Measurements from ENCODE around the gene PPP2R5C.
"Not testable (repeated sequence)": the region's sequence is repeated elsewhere in the genome, so short reads cannot be mapped to it uniquely, and the experiment has no call there.

The PPP2R5C gene

GRCh38 chr14:101727611-101728366 is 33.7 kb upstream of the PPP2R5C start:
- no peak for DNase-seq

DNA sequence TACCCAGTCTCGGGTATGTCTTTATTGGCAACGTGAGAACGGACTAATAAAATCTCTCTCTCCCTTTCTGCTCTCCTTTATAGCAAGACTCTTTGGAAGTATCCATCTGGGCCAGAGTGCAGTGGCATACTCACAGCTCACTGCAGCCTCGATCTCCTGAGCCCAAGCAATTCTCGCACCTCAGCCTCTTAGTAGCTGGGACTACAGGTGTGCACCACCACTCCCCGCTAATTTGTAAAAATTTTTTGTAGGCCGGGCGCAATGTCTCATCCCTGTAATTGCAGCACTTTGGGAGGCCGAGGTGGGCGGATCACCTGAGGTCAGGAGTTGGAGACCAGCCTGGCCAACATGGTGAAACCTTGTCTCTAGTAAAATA is 33.2 kb upstream of the PPP2R5C start:
- DNase-seq = no peak

DNA sequence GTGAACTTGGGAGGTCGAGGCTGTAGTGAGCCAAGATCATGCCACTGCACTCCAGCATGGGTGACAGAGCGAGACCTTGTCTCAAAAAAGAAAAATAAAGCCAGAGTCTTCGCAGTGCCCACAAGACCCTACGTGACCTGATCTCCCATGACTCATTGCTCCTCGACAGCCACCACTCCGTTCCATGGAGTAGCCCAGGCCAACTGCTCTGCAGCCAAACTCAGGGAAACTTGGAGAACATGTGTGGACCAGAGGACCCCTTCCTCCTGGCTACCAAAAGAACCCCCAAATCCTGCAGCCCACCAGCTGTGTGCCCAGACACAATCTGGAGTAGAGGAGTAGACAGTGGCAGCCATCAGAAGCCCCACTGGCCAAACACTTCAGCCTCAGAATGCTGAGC is 32.1 kb upstream of the PPP2R5C start:
- DNase-seq = no peak

- DNase-seq = not testable (repeated sequence)
Measured at GRCh38 chr14:101730157-101730556, 31.4 kb upstream of the PPP2R5C start.

DNA sequence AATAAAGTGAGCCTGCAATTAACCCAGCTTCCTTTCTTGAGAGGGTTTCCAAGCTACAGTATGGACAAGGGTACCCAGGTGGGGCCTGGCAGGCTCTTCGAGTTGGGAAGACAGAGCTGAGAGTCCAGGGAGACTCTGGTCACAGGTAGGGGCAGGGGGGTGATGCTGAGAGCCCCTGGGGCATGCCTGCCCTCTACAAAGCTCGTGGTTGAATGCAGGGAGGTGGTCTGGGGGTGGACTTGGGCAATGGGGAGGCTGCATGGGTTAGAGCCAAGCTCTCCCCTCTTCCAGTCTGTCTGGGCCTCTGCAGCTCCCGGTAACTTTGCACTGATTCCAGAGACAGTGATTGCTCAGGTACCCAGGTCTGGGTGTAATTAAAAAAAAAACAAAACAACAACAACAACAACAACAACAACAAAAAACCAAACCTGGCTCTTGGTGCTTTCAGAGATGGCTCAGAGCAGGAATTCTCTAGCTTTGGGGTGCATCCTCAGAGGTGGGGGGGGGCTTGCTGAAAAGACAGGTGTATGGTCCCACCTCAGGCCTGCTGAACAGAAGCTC is 30.8 kb upstream of the PPP2R5C start:
- DNase-seq = no peak

- peak; percentile 85 to 87 for DNase-seq
Measured at GRCh38 chr14:101731187-101732080, 30.1 kb upstream of the PPP2R5C start.

DNA sequence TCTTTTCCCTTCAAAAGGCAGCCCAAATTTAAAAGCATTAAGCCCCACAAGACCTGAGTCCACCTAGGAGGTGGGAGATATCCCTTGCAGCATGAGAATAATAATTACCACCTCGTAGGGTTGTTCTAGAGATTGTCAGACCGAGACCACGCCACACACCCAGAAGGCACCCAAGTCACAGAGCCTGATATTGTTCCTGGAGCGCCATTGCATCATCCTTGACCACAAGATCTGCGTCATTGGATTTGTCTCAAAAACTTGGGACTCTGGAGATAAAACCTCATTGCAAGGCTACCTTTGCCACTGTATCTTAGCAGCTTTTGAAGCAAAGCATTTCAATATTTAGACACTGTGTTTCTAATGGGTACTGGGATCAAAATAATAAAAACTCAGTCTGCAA is 29.4 kb upstream of the PPP2R5C start:
- no peak for DNase-seq

- no peak for DNase-seq
Measured at GRCh38 chr14:101733211-101733610, 28.3 kb upstream of the PPP2R5C start.

GRCh38 chr14:101734246-101734847 is 27.2 kb upstream of the PPP2R5C start:
- no peak for DNase-seq

DNA sequence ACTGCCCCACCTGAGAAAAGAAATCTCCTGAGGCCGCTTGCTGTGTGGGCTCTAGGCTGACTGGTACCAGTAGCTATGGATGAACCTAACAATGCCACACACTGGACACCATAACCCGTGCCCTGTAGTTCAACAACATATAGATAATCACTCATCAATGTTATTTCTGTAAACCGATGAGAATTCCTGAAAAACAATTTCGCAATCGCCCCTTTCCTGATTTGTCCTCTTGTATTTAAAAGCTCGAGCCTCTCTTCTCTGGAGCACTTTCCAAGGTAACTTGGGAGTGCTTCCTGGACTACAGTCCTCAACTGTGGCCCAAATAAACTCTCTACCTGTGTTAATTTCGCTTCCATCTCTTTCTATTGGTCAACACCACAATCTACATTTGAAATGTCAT is 26.1 kb upstream of the PPP2R5C start:
- DNase-seq = no peak

DNA sequence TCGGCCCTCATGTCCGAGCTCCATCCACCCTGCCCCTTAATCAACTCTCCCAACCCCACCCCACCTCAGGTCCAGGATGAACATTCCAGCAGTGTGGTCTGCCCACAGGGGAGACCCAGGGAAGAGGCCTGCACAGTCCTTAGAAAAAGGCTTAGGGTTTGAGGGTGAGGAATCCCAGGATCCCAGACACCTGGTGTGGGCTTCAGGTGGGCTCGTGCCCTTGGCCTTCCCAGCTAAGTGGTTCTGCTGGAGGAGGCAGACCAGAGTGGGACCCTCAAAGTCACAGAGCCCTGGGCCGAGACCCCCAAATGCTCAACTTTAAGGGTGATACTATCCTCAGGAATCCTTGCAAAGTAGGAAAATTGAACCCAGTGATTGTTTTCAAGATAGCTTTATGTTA is 25.4 kb upstream of the PPP2R5C start:
- DNase-seq = no peak

DNA sequence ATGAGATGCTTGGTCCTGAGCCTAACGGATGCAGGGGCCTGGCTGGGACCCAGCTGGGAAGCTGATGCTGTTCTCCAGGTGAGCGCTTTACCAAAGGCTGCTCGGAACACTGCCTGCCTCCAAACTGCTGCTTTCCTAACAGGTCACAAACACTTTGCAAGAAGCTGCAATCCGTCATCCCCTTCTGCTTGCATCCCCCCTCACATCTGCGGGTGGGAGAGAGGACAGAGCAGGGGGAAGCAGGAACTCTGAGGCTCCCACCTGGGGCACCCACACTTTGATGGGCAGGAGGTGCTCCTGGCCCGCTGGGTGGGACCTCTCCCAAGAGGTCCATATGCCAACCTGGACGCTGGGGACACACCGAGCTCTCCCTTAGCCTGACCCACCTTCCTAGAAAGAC is 24.9 kb upstream of the PPP2R5C start:
- DNase-seq = no peak

DNA sequence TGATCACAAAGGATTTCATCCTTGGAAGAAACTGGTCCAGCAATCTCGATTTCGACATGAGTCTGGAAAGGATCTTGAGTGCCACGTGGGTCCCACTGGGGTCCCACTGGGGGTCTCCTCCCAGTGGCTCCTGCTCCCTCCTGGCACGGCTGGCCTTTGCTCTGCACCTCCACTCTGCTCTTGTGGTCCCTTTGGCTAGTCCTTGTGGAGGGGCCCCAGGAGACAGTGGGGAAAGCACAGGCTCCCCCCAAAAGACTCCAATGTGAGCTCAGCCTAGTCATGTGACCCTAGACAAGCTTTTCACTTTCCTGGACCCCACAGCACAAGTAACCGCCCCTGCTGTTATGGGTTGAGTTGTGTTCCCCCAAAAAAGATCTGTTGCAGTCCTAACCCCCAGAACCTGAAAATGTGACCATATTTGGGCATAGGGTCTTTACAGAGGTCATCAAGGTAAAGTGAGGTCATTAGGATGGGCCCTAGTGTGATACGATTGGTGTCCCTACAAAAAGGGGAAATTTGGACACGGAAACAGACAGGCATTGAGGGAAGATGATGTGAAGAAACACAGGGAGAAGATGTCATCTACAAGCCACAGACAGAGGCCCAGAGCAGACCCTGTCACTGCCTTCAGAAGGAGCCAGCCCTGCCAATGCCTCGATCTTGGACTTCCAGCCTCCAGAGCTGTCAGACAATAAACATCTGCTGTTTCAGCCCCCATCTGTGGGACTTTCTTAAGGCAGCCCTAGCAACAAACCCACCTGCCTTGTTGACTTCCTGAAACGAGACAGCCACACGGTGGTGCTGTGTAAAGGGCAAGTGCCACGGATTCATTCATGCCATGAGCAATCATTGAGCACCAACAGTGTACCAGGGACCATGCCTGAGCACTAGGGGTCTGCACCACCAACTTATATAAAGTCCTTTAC is 23.8 kb upstream of the PPP2R5C start:
- peak in 1 of 2 donors; percentile 28 for DNase-seq

DNA sequence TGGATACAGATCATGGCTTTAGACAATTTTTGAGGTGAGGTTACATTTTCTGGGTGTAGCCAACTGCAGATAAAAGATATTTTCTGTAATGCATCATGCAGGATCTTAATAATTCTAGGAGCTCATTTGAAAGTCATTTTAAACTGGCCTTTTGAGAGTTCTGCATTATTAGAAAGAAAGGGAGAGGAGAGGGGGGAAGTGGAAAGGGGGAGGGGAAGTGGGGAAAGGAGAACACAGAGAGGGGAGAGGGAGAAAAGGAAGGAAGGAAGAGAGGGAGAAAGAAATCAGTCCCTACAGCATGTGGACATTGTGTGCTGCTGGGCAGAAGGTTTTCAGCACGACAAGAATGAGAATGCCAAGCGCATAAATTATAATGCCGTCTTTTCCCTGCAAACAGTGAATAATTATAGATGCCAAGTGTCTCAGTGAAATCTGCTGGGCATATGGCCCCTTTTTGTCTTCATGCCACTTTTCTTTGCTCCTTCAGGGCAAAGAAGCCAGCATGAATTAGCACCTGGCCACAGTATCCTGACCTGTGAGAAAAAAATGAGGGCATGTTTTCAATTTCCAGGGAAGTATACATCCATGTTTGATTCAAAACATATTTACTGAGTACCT is 22.7 kb upstream of the PPP2R5C start:
- DNase-seq = no peak

- no peak for DNase-seq
Measured at GRCh38 chr14:101739446-101740141, 21.9 kb upstream of the PPP2R5C start.

DNA sequence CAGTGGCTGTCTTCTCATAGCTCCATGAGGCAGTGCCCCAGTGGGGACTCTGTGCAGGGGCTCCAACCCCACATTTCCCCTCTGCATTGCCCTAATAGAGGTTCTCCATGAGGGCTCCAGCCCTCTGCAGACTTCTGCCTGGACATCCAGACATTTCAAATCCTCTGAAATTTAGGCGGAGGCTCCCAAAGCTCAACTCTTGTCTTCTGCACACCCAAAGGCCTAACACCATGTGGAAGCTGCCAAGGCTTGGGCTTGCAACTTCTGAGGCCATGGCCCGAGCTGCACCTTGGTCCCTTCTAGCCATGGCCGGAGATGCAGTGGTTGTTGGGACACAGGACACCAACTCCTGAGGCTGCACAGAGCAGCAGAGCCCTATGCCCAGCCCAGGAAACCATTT is 20.5 kb upstream of the PPP2R5C start:
- DNase-seq = no peak

DNA sequence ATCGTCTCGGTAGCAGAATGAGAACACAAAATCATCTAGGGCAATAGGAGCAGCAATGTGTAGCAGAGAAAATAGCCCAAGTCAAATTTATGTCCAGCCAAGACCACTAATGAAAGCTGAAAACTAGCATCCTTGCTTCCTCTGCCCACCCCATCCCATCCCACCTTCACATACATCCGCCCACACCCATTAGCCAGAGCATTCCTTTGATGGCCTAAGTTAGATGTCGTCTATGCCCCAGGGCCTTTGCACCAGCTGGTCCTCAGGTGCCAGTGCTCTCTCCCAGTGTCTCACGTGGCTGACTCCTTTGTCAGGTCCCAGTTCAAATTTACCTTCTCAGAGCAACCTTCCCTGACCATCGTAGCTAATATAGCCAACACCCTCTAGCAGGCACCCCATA is 17.8 kb upstream of the PPP2R5C start:
- no peak for DNase-seq

DNA sequence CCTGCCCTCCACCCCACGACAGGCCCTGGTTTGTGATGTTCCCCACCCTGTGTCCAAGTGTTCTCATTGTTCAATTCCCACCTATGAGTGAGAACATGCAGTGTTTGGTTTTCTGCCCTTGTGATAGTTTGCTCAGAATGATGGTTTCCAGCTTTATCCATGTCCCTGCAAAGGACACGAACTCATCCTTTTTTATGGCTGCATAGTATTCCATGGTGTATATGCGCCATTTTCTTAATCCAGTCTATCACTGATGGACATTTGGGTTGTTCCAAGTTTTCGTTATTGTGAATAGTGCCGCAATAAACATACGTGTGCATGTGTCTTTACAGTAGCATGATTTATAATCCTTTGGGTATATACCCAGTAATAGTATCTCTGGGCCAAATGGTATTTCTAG is 17.1 kb upstream of the PPP2R5C start:
- not testable (repeated sequence) for DNase-seq

DNA sequence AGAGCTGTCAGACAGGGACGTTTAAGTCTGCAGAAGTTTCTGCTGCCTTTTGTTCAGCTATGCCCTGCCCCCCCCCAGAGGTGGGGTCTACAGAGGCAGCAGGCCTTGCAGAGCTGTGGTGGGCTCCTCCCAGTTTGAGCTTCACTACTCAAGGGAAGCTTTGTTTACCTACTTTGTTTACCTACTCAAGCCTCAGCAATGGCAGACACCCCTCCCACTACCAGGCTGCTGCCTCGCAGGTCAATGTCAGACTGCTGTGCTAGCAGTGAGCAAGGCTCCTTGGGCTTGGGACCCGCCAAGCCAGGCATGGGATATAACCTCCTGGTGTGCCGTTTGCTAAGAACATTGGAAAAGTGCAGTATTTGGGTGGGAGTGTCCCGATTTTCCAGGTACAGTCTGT is 11.8 kb upstream of the PPP2R5C start:
- DNase-seq = not testable (repeated sequence)

GRCh38 chr14:101754893-101755292 is 6.6 kb upstream of the PPP2R5C start:
- no peak for DNase-seq
